Keratinocyte (primary cell): ENCODE results near the gene DUSP10. TPM values are rescaled to one million over a fixed set of nuclear protein-coding genes. Genes with fewer than 3 reads are reported as not detected.

Experiments
- DNase-seq: peaks from one replicate; pipeline ENCODE4 v3.0.0-alpha.2; 2011; ENCODE audit warnings: low read depth, missing footprints, low spot score
- FAIRE-seq: peaks from 2 replicates; lab custom pipeline; 2011; peaks lifted over from hg19 to GRCh38; lab: Jason Lieb, UNC
- H2AFZ ChIP-seq: 2 replicates; pipeline ENCODE4 v1.6.0; 2012; ENCODE audit warnings: low read length, control low read depth, inconsistent platforms; ENCODE audit not compliant: control insufficient read depth
- H3K27ac ChIP-seq: 2 replicates; pipeline ENCODE4 v1.5.1; 2011; ENCODE audit warnings: low read length; ENCODE audit not compliant: control insufficient read depth, insufficient read depth
- H3K27me3 ChIP-seq: 3 replicates; pipeline ENCODE4 v1.6.0; 2011; ENCODE audit warnings: low read length; ENCODE audit not compliant: control insufficient read depth, insufficient read depth; ENCODE audit errors: extremely low read depth
- H3K36me3 ChIP-seq, 2 experiments: 2 replicates in 1 of 2; 3 replicates in 1 of 2; pipeline ENCODE4 v1.5.1; 2011; ENCODE audit warnings: low read length in 2 of 2, mild to moderate bottlenecking in 1 of 2; ENCODE audit not compliant: control insufficient read depth in 2 of 2, insufficient read depth in 2 of 2; ENCODE audit errors: extremely low read depth in 1 of 2
- H3K4me1 ChIP-seq: 3 replicates; pipeline ENCODE4 v1.5.1; 2011; ENCODE audit warnings: low read length; ENCODE audit not compliant: control insufficient read depth, insufficient read depth; ENCODE audit errors: extremely low read depth
- H3K4me2 ChIP-seq: 3 replicates; pipeline ENCODE4 v1.6.0; 2011; ENCODE audit warnings: low read depth, low read length; ENCODE audit not compliant: control insufficient read depth, insufficient read depth; ENCODE audit errors: extremely low read depth
- H3K4me3 ChIP-seq, 3 experiments: fragments of 200-600 bp in 1 of 3; sonication (generic) in 1 of 3; 2 replicates in 2 of 3; 3 replicates in 1 of 3; pipeline ENCODE4 v1.5.1; 2011 to 2016; ENCODE audit warnings: low read length in 3 of 3, mild to moderate bottlenecking in 3 of 3, control low read depth in 2 of 3, inconsistent platforms in 1 of 3, low read depth in 1 of 3, mixed read lengths in 1 of 3, mixed run types in 1 of 3, moderate library complexity in 1 of 3; ENCODE audit not compliant: control insufficient read depth in 2 of 3, insufficient read depth in 2 of 3; ENCODE audit errors: extremely low read depth in 1 of 3
- H3K79me2 ChIP-seq: 2 replicates; pipeline ENCODE4 v1.6.0; 2012; ENCODE audit warnings: low read length; ENCODE audit not compliant: control insufficient read depth, insufficient read depth
- H3K9ac ChIP-seq: 3 replicates; pipeline ENCODE4 v1.6.0; 2011; ENCODE audit warnings: low read length; ENCODE audit not compliant: control insufficient read depth, insufficient read depth; ENCODE audit errors: extremely low read depth
- H3K9me1 ChIP-seq: 3 replicates; pipeline ENCODE4 v1.6.0; 2011; ENCODE audit warnings: low read length; ENCODE audit not compliant: control insufficient read depth, insufficient read depth; ENCODE audit errors: extremely low read depth
- H3K9me3 ChIP-seq: 2 replicates; pipeline ENCODE4 v1.5.1; 2012; ENCODE audit warnings: low read depth, low read length; ENCODE audit not compliant: control insufficient read depth
- H4K20me1 ChIP-seq: 3 replicates; pipeline ENCODE4 v1.6.0; 2011; ENCODE audit warnings: low read length; ENCODE audit not compliant: control insufficient read depth, insufficient read depth; ENCODE audit errors: extremely low read depth
- CTCF ChIP-seq, 3 experiments: IDR thresholded peaks in 1 of 3; conservative IDR thresholded peaks in 1 of 3; optimal IDR thresholded peaks in 1 of 3; 2 replicates in 2 of 3; 3 replicates in 1 of 3; pipeline versions ENCODE3 to v1.5.1; 2011; ENCODE audit warnings: low read length in 3 of 3, mild to moderate bottlenecking in 3 of 3, moderate library complexity in 2 of 3, control low read depth in 1 of 3, inconsistent platforms in 1 of 3; ENCODE audit not compliant: insufficient read depth in 2 of 3; ENCODE audit errors: extremely low read depth in 1 of 3
- EZH2 ChIP-seq: IDR thresholded peaks from one replicate; pipeline ENCODE4 v1.6.1; 2012; ENCODE audit warnings: inconsistent platforms, mild to moderate bottlenecking, low read length, moderate library complexity
- dilution Hi-C: fragments of 300-500 bp; cut with MboI; formaldehyde crosslinking; loops from one replicate; pipeline ENCODE4 v1.7.0; 2020; ENCODE audit warnings: low sequenced_read_pairs; ENCODE audit not compliant: extremely low pct_ligation_motif_present
- polyA plus RNA-seq, 5 experiments: library from polyadenylated mRNA; depleted of rRNA in 3 of 5; stranded (reverse) in 3 of 5; stranded (forward) in 1 of 5; unstranded in 1 of 5; fragments of >200 nt; gene quantifications; 1 replicate in 1 of 5; 2 replicates in 3 of 5; 3 replicates in 1 of 5; pipeline versions ENCODE4 v1.2.1 to v1.2.3, GENCODE V29; 2011 to 2012; ENCODE audit warnings: missing spikeins in 2 of 5, low read depth in 1 of 5, low replicate concordance in 1 of 5

DUSP10 gene
- polyA plus RNA-seq, 1 donor (not counting 4 experiments of a cell fraction or from before 2014, with no cell fraction given): 15.1 TPM

- H3K79me2 ChIP-seq: peaks cover 5% of the 10 kb centered on the region
- dilution Hi-C loops: no loop called here
- H3K36me3 ChIP-seq: peaks cover 0 to 4% of the 10 kb centered on the region in 2 experiments
- DNase-seq (no peak), FAIRE-seq (no peak)
- H2AFZ ChIP-seq: no peak overlapping the region
- no peaks in the 10 kb centered on the region for H3K9me1 ChIP-seq
- H3K4me2 ChIP-seq: no peak overlapping the region
- peaks cover 5% of the 10 kb centered on the region for H3K4me1 ChIP-seq
- H3K9me3 ChIP-seq: no peaks in the 10 kb centered on the region
- H3K4me3 ChIP-seq: no peak overlapping the region
- TF ChIP-seq EZH2 (no peak), CTCF (optimal IDR thresholded peaks at IDR 0.05 in 1 of 3, IDR thresholded peaks at IDR 0.05 in 1 of 3, conservative IDR thresholded peaks at IDR 0.05 in 1 of 3; ENCODE audit: extremely low read depth in 1 of 3, insufficient read depth in 2 of 3, low read length in 3 of 3) (no peak)
- H3K27ac ChIP-seq: no peak overlapping the region
- H3K9ac ChIP-seq: no peak overlapping the region
- no peaks in the 10 kb centered on the region for H3K27me3 ChIP-seq
- H4K20me1 ChIP-seq: no peaks in the 10 kb centered on the region
Observed at GRCh38 chr1:221714227-221715152, 27.4 kb downstream of the DUSP10 start.

- H3K79me2 ChIP-seq: peaks cover 5% of the 10 kb centered on the region
- no peak overlapping the region for H3K4me2 ChIP-seq
- no peak overlapping the region for H2AFZ ChIP-seq
- H3K9me1 ChIP-seq: no peaks in the 10 kb centered on the region
- H3K27ac ChIP-seq: no peak overlapping the region
- dilution Hi-C loops: no loop called here
- DNase-seq: no peak
- no peaks in the 10 kb centered on the region for H4K20me1 ChIP-seq
- no peak overlapping the region for H3K9ac ChIP-seq
- H3K4me3 ChIP-seq: no peak overlapping the region
- no peaks in the 10 kb centered on the region for H3K9me3 ChIP-seq
- no peaks in the 10 kb centered on the region for H3K27me3 ChIP-seq
- peaks cover 0 to 5% of the 10 kb centered on the region in 2 experiments for H3K36me3 ChIP-seq
- FAIRE-seq: no peak
- TF ChIP-seq CTCF (optimal IDR thresholded peaks at IDR 0.05 in 1 of 3, IDR thresholded peaks at IDR 0.05 in 1 of 3, conservative IDR thresholded peaks at IDR 0.05 in 1 of 3; ENCODE audit: extremely low read depth in 1 of 3, insufficient read depth in 2 of 3, low read length in 3 of 3): no peak
- no peak for TF ChIP-seq EZH2
- H3K4me1 ChIP-seq: peaks cover 5% of the 10 kb centered on the region
Observed at GRCh38 chr1:221712776-221713431, 29.0 kb downstream of the DUSP10 start.
